ENCODE results near the gene BTBD9.

The BTBD9 gene

GRCh38 chr6:38220069-38220723 lies 419.5 kb downstream of the BTBD9 start:
- Mint-ChIP-seq H3K4me3 (no peak overlapping the region), H3K36me3 (ENCODE audit: insufficient read depth) (no peaks in the 10 kb centered on the region), H3K4me1 (ENCODE audit: low read depth in 2 of 2) (no peaks in the 10 kb centered on the region), H3K27ac (no peak overlapping the region), H3K9me3 (no peaks in the 10 kb centered on the region), H3K27me3 (no peaks in the 10 kb centered on the region)
- DNase-seq = no peak
- no peak for ATAC-seq (replicated peaks)

GRCh38 chr6:38218235-38218634 lies 421.5 kb downstream of the BTBD9 start:
- H3K9me3 Mint-ChIP-seq = no peaks in the 10 kb centered on the region
- H3K36me3 Mint-ChIP-seq (ENCODE audit: insufficient read depth) = no peaks in the 10 kb centered on the region
- H3K4me1 Mint-ChIP-seq (ENCODE audit: low read depth in 2 of 2) = peaks cover 0 to 3% of the 10 kb centered on the region in 2 donors

GRCh38 chr6:38216451-38216850 lies 423.3 kb downstream of the BTBD9 start:
- Mint-ChIP-seq H3K27me3 (no peaks in the 10 kb centered on the region), H3K36me3 (ENCODE audit: insufficient read depth) (no peaks in the 10 kb centered on the region)
- ATAC-seq (replicated peaks) = no peak

More at GRCh38 chr6:38218235-38218634, 421.5 kb downstream of the BTBD9 start:
- Mint-ChIP-seq H3K27me3 (no peaks in the 10 kb centered on the region), H3K4me3 (no peak overlapping the region), H3K27ac (no peak overlapping the region)
- no peak for ATAC-seq (replicated peaks)
- DNase-seq = no peak

GRCh38 chr6:38215651-38216311 lies 423.9 kb downstream of the BTBD9 start:
- H3K4me1 Mint-ChIP-seq (ENCODE audit: low read depth in 2 of 2) = peaks cover 2 to 6% of the 10 kb centered on the region in 2 donors
- no peaks in the 10 kb centered on the region for H3K36me3 Mint-ChIP-seq (ENCODE audit: insufficient read depth)
- H3K27me3 Mint-ChIP-seq = no peaks in the 10 kb centered on the region
- H3K4me3 Mint-ChIP-seq = no peak overlapping the region
- H3K9me3 Mint-ChIP-seq = no peaks in the 10 kb centered on the region
- DNase-seq (no peak), ATAC-seq (replicated peaks) (no peak)
- H3K27ac Mint-ChIP-seq = no peak overlapping the region

More at GRCh38 chr6:38216451-38216850, 423.3 kb downstream of the BTBD9 start:
- DNase-seq = no peak
- Mint-ChIP-seq H3K4me1 (ENCODE audit: low read depth in 2 of 2) (peaks cover 0 to 6% of the 10 kb centered on the region in 2 donors), H3K9me3 (no peaks in the 10 kb centered on the region), H3K27ac (no peak overlapping the region), H3K4me3 (no peak overlapping the region)

- Mint-ChIP-seq H3K27me3 (no peaks in the 10 kb centered on the region), H3K27ac (no peak overlapping the region), H3K36me3 (ENCODE audit: insufficient read depth) (no peaks in the 10 kb centered on the region), H3K4me1 (ENCODE audit: low read depth in 2 of 2) (peaks cover 4 to 9% of the 10 kb centered on the region in 2 donors), H3K4me3 (no peak overlapping the region), H3K9me3 (no peaks in the 10 kb centered on the region)
- ATAC-seq (replicated peaks) (no peak), DNase-seq (no peak)
Observed at GRCh38 chr6:38215225-38215624, 424.5 kb downstream of the BTBD9 start.

GRCh38 chr6:38214159-38214558 lies 425.6 kb downstream of the BTBD9 start:
- DNase-seq = no peak
- peaks cover 13 to 18% of the 10 kb centered on the region in 2 donors for H3K4me1 Mint-ChIP-seq (ENCODE audit: low read depth in 2 of 2)
- H3K27me3 Mint-ChIP-seq = no peaks in the 10 kb centered on the region
- no peak for ATAC-seq (replicated peaks)
- H3K27ac Mint-ChIP-seq = peak overlapping the region in 1 of 2 donors; percentile 20
- H3K9me3 Mint-ChIP-seq = no peaks in the 10 kb centered on the region
- H3K4me3 Mint-ChIP-seq = no peak overlapping the region
- no peaks in the 10 kb centered on the region for H3K36me3 Mint-ChIP-seq (ENCODE audit: insufficient read depth)

GRCh38 chr6:38213251-38213658 lies 426.5 kb downstream of the BTBD9 start:
- ATAC-seq (replicated peaks) = no peak
- H3K27ac Mint-ChIP-seq = peak overlapping the region in 1 of 2 donors; percentile 20

DNA sequence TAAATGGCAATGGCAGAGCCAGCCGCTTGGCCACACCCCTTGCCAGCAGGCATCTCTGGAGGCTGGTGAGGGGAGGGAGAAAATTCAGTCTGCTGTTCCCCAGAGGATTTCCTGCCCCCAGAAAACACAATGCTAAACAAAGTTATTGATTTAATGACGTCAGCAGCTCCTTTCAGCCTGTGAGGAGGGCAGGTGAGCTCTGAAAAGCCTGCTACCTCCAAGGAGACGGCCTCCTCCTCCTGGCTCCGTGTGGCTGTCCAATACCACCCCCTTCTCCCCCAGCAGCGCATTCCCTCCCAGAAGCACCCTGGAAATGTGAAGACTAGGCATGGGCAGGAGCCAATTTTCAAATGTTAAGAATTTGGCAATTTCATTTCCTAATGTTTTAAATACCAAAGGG lies 427.1 kb downstream of the BTBD9 start:
- no peaks in the 10 kb centered on the region for H3K27me3 Mint-ChIP-seq
- no peaks in the 10 kb centered on the region for H3K9me3 Mint-ChIP-seq
- no peaks in the 10 kb centered on the region for H3K36me3 Mint-ChIP-seq (ENCODE audit: insufficient read depth)
- no peak for ATAC-seq (replicated peaks)
- peaks cover 15 to 26% of the 10 kb centered on the region in 2 donors for H3K4me1 Mint-ChIP-seq (ENCODE audit: low read depth in 2 of 2)
- H3K4me3 Mint-ChIP-seq = no peak overlapping the region
- H3K27ac Mint-ChIP-seq = no peak overlapping the region
- DNase-seq = no peak

More at GRCh38 chr6:38213251-38213658, 426.5 kb downstream of the BTBD9 start:
- Mint-ChIP-seq H3K9me3 (no peaks in the 10 kb centered on the region), H3K36me3 (ENCODE audit: insufficient read depth) (no peaks in the 10 kb centered on the region), H3K4me1 (ENCODE audit: low read depth in 2 of 2) (peaks cover 15 to 25% of the 10 kb centered on the region in 2 donors), H3K27me3 (no peaks in the 10 kb centered on the region), H3K4me3 (no peak overlapping the region)
- no peak for DNase-seq

GRCh38 chr6:38212116-38212515 lies 427.6 kb downstream of the BTBD9 start:
- DNase-seq = no peak
- Mint-ChIP-seq H3K27me3 (no peaks in the 10 kb centered on the region), H3K27ac (no peak overlapping the region), H3K4me1 (ENCODE audit: low read depth in 2 of 2) (peaks cover 15 to 26% of the 10 kb centered on the region in 2 donors), H3K4me3 (no peak overlapping the region), H3K9me3 (no peaks in the 10 kb centered on the region), H3K36me3 (ENCODE audit: insufficient read depth) (peaks cover 4% of the 10 kb centered on the region)
- no peak for ATAC-seq (replicated peaks)

DNA sequence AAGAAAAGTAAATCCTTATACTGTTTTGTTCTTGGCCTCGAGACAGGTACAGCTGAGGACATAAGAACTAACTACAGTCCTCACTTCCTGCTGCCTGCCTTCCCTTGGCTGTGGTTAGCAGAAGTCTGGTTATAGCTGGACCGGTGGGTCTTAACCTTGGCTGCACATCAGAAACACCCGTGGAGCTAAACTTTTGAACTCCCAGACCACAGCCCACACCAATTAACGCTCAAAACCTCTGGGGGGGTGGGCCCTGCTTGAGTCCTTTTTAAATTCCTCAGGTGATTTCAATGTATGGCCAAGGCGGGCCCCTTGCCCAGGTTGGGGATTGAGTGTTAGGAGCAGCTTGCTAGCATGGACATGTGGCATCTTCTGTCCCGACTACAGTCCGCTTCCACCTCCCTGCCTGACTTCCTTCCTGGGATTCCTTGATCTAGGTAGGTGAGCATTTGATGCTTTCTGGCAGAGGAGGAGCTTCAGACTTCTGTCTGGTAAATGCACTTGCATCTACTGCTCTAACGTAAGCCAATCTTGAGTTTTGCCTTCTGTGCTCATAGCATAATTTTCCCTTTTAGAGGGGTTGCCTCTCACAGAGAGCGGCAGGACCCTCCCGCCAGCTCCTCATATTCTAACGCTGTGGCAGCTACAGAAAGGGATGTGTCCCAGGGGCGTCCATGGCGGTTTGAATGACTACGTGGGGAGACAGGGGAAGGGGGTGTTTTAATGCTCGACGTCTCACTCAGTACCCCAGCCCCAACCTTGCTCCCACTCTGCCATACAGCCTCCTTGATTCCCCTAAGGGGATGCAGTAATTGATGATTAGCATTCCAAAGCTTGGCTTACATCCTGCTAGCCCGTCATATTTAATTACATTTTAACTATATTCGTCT lies 430.1 kb downstream of the BTBD9 start:
- H3K36me3 Mint-ChIP-seq (ENCODE audit: insufficient read depth) = peaks cover 4% of the 10 kb centered on the region
- H3K27ac Mint-ChIP-seq = peak overlapping the region; percentile 50
- peak; percentile 24 for ATAC-seq (replicated peaks)
- H3K9me3 Mint-ChIP-seq = no peaks in the 10 kb centered on the region
- DNase-seq = no peak
- no peaks in the 10 kb centered on the region for H3K27me3 Mint-ChIP-seq
- no peak overlapping the region for H3K4me3 Mint-ChIP-seq
- H3K4me1 Mint-ChIP-seq (ENCODE audit: low read depth in 2 of 2) = peaks cover 15 to 33% of the 10 kb centered on the region in 2 donors

DNA sequence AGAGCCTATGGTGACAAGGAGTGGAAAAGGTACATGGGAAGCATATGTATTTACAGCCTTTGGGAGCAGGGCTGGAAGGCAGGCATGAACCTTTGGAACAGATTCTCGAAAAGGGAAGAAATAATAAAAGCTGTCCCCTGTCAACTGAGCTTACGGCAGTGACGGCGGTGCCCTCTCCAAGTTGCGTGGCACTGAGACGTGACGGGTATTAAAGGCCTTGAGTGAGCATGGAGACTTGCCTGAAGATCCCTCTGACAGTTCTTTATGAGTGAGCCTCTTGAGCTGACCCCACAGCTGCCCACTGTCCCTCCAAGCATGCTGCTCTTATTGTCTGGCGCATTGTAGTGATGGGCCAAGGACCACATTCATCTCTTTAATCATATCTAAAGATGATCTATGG lies 431.7 kb downstream of the BTBD9 start:
- Mint-ChIP-seq H3K27ac (no peak overlapping the region), H3K27me3 (no peaks in the 10 kb centered on the region)
- ATAC-seq (replicated peaks) = no peak

DNA sequence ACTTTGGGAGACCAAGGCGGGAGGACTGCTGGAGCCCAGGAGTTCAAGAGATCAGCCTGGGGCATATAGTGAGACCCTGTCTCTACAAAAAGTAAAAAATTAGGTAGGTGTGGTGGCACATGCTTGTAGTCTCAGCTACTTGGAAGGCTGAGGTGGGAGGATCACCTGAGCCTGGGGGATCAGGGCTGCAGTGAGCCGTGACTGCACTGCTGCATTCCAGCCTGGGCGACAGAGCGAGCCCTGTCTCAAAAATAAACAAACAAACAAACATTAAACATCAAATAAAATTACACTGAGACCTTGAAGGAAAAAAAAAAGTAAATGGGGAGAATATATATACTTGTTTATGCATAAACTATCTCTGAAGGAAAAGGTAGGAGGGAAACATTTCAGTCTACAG lies 432.4 kb downstream of the BTBD9 start:
- H3K9me3 Mint-ChIP-seq = no peaks in the 10 kb centered on the region
- peaks cover 15 to 26% of the 10 kb centered on the region in 2 donors for H3K4me1 Mint-ChIP-seq (ENCODE audit: low read depth in 2 of 2)
- H3K27me3 Mint-ChIP-seq = no peaks in the 10 kb centered on the region
- peaks cover 4% of the 10 kb centered on the region for H3K36me3 Mint-ChIP-seq (ENCODE audit: insufficient read depth)
- DNase-seq = no peak
- no peak for ATAC-seq (replicated peaks)
- H3K4me3 Mint-ChIP-seq = no peak overlapping the region
- no peak overlapping the region for H3K27ac Mint-ChIP-seq

More for the DNA sequence above, 431.7 kb downstream of the BTBD9 start:
- DNase-seq = no peak
- peaks cover 15 to 28% of the 10 kb centered on the region in 2 donors for H3K4me1 Mint-ChIP-seq (ENCODE audit: low read depth in 2 of 2)
- no peaks in the 10 kb centered on the region for H3K9me3 Mint-ChIP-seq
- H3K4me3 Mint-ChIP-seq = no peak overlapping the region
- H3K36me3 Mint-ChIP-seq (ENCODE audit: insufficient read depth) = peaks cover 4% of the 10 kb centered on the region

DNA sequence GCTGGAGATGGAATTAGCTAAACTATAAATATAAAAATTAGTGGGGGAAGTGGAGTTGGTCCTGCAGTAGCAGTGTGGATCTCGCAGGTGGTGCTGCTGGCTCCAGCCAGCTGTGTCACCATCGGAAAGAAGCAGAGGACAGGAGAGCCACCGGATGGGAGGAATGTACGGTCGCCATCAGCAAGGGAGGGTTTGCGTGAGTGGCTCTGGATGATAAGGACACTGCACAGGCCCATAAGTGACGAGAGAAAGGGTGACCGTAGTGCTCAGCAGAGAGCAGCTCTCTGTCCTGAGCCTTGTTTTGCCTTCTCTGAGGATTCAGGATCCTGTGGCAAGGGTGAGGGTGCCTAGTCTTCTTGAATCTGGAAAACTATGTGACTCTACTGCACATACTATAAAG lies 441.5 kb downstream of the BTBD9 start:
- H3K27ac Mint-ChIP-seq = no peak overlapping the region
- H3K36me3 Mint-ChIP-seq (ENCODE audit: insufficient read depth) = peaks cover 3% of the 10 kb centered on the region
- H3K9me3 Mint-ChIP-seq = no peaks in the 10 kb centered on the region
- ATAC-seq (replicated peaks) (no peak), DNase-seq (no peak)
- H3K4me1 Mint-ChIP-seq (ENCODE audit: low read depth in 2 of 2) = peaks cover 5 to 7% of the 10 kb centered on the region in 2 donors
- no peaks in the 10 kb centered on the region for H3K27me3 Mint-ChIP-seq
- no peak overlapping the region for H3K4me3 Mint-ChIP-seq
